Islet of Langerhans (tissue), 1 donor: ENCODE measurements around the gene RNF32.
"Not testable (repeated sequence)": the region's sequence is repeated elsewhere in the genome, so short reads cannot be mapped to it uniquely, and the experiment has no call there.

Experiments used
- FAIRE-seq: peaks from one replicate; lab custom pipeline; 2011; peaks lifted over from hg19 to GRCh38; lab: Jason Lieb, UNC

The RNF32 gene

GRCh38 chr7:156675721-156676120, 35.1 kb downstream of the RNF32 start:
- FAIRE-seq, result no peak

GRCh38 chr7:156676263-156676662, 35.7 kb downstream of the RNF32 start:
- no peak for FAIRE-seq

DNA sequence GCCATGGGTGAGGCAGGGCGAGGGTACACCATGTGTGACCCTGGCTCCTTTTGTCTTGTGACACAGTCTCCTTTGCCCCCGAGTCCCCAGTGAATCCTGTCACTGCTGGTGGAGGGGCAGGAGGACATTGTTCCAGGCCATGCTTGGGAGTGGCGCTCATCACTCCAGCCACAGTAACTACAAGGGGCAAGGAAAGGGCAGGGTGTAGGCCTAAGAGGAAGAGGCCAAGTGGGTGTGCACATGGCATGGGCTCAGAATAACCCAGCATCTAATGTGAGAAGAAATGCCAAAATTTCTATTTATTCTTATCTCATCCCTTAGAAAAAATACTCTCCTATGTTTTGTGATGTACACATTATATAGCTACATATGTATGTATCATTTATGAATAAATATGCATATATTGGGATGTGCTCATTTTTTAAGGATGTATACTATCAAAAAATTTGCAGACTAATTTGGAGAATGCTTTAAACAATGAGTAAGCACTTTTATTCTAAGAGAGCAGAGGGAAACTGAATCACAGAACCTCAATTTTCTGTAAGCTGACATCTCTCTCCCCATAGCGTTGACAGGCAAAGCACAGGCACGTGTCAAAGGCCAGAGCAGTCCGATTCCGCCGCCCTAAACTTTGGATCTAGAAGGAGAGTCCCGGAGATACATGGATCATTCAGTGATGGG, 36.9 kb downstream of the RNF32 start:
- FAIRE-seq, result no peak

DNA sequence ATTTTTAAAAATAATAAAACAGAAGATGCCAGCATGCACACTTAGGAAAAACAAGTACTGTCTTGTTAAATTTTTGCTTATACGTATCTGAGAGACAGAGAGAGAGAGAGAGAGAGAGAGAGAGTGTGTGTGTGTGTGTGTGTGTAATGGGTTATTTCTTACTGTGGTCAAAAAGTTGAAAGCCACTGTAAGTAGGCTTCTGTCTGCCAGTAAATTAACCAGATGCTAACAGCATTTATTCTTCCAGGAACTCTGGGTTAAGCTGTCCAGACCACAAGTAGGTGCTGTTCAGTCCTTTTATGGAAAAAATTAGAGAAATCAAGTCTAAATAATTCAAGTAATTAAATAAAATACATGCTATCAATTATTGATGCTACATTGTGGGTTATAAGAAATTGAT, 39.7 kb downstream of the RNF32 start:
- FAIRE-seq, result no peak

DNA sequence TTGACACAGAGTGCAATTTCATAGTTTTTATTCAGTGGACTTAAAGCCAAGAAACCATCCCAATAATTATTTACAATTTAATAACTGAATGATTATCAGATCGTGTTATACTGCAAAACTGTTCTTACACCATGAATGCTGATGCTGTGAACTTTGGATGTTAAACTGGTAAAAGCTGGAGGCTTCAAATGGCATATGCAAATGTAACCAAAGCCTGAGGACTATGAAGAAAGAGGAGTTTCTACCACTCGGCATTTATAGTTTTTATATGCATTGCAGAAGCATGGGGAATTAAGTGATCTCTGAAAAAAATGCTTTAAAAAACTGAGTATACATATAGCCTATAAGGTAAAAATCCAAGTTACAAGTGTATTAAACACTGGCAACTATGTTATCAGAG, 42.4 kb downstream of the RNF32 start:
- FAIRE-seq, result no peak

DNA sequence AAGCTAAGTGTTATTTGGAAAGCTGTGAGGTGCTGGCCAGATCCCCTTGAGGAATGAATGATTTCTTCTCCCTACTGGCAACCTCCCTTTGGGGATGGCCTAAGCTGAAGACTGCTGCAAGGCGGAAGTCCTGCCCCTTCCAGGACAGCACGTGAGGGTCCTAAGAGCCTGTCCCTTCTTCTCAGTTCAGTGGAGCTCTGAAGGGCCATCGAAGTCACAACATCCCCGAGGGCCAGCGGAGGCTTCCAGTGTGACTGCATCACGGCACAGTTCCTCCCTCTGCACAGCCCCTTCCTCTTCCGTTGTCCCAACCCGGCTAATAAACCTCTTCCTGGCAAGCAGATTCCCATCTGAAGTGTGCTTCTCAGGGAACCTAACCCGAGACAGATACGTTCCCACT, 43.7 kb downstream of the RNF32 start:
- FAIRE-seq, result no peak

- FAIRE-seq, result no peak
These were observed 44.1 kb downstream of the RNF32 start for GRCh38 chr7:156684661-156685060.

DNA sequence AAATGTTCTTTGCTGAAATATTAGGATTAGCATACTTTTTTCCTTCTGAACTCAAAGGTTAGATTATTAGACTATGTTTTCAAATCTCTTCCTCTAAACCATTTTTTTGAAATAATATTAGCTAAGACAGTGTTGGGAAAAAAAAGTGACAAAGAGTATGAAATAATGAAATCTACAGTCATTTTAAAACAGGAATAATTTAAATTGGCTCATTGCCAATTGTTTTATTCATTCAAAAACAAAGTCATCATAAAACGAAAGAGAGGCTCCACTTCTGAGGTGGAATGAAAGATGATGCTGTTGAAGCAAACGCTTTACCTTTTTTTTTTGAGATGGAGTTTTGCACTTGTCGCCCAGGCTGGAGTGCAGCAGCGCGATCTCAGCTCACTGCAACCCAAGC, 51.2 kb downstream of the RNF32 start:
- no peak for FAIRE-seq

DNA sequence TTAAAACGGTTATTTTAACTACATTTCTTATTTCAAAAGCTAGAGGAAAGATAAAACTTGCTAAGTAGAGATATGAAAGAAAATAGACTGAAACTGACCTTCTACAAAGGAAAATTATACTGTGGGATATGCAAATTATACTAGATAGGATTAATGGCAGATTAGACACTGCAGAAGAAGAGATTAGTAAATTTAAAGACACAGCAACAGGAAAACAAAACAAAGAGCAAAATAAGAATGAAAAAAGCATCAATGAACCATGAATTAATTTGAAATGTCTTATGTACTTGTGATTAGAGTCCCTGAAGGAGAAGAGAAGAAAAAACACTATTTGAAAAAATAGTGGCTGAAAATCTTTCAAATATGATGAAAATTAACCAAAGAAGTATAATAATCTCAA, 52.3 kb downstream of the RNF32 start:
- FAIRE-seq, result no peak

GRCh38 chr7:156693627-156694026, 53.1 kb downstream of the RNF32 start:
- FAIRE-seq, result no peak

DNA sequence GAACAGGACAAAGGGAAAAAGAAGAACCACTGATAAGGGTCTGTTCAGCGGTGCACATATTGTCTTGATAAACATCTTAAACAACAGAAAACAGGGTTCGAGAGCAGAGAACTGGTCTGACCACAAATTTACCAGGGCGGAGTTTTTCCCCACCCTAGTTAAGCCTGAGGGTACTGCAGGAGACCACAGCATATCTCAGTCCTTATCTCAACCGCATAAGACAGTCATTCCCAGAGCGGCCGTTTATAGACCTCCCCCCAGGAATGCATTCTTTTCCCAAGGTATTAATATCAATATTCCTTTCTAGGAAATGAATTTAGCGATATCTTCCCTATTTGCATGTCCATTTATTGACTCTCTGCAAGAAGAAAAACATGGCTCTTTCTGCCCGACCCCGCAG, 56.7 kb downstream of the RNF32 start:
- FAIRE-seq, result not testable (repeated sequence)

- not testable (repeated sequence) for FAIRE-seq
These were observed 57.9 kb downstream of the RNF32 start for GRCh38 chr7:156698512-156698911.

GRCh38 chr7:156701787-156702186, 61.2 kb downstream of the RNF32 start:
- not testable (repeated sequence) for FAIRE-seq

DNA sequence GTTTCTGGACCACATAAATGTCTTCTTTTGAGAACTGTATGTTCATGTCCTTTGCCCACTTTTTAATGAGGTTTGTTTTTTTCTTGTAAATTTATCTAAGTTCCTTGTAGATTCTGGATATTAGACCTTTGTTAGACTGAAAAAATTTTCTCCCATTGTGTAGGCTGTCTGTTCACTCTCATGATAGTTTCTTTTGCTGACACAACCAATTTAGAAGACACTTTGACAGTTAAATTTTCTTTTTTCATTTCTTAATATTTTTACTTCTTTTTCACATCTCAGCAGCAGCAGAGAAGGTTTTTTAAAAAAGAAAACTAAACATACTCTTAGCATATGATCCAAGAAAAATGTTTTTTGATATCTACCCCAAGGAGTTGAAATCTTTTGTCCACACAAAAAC, 61.8 kb downstream of the RNF32 start:
- FAIRE-seq, result no peak

GRCh38 chr7:156703209-156703608, 62.6 kb downstream of the RNF32 start:
- no peak for FAIRE-seq

- FAIRE-seq, result no peak
These were observed 63.4 kb downstream of the RNF32 start for GRCh38 chr7:156703773-156704482.

GRCh38 chr7:156722043-156722826, 81.7 kb downstream of the RNF32 start:
- no peak for FAIRE-seq

- FAIRE-seq, result peak; percentile 90
These were observed 84.5 kb downstream of the RNF32 start for GRCh38 chr7:156725073-156725472.

DNA sequence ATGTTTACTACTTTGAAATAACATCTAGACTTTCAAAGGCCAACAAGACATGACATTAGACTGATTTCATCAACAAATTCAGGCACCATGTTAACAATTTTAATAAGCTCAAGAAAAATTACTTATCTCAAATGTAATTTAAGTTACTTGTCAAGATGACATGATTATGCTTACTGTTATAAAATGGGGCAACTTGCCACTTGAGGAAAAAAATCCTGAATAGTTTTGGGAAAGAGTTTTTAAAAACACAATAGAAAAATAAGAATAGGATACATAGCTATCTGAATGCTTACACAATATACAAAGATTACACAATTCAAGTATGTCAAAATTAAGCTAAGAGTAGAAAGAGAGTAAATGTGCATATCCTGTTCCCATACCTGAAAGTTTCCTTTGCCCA, 85.4 kb downstream of the RNF32 start:
- no peak for FAIRE-seq
